OCI-LY1 (cell line): Measurements from ENCODE around the gene NAA11.

ENCODE experiments used
- H2AFZ ChIP-seq: fragments of 200-600 bp; sonication (generic), shearing (Covaris generic); 2 replicates; pipeline ENCODE4 v1.6.0; 2014; ENCODE audit warnings: antibody characterized with exemption, mild to moderate bottlenecking, low read length
- H3F3A ChIP-seq: fragments of 200-600 bp; sonication (generic), shearing (Covaris generic); 2 replicates; pipeline ENCODE4 v1.6.0; 2014; ENCODE audit warnings: mild to moderate bottlenecking, antibody characterized with exemption, low read length, moderate library complexity; ENCODE audit not compliant: insufficient read depth
- H3K27ac ChIP-seq: fragments of 200-600 bp; sonication (generic); 2 replicates; pipeline ENCODE4 v1.5.1; 2014; ENCODE audit warnings: low read length, mixed run types, mild to moderate bottlenecking, low read depth; ENCODE audit not compliant: poor library complexity, severe bottlenecking
- H3K27me3 ChIP-seq: fragments of 200-600 bp; sonication (generic); 2 replicates; pipeline ENCODE4 v1.6.0; 2014; ENCODE audit warnings: antibody characterized with exemption, mild to moderate bottlenecking, low read length, moderate library complexity; ENCODE audit not compliant: insufficient read depth
- H3K36me3 ChIP-seq: fragments of 200-600 bp; sonication (generic); 2 replicates; pipeline ENCODE4 v1.6.1; 2014; ENCODE audit warnings: mild to moderate bottlenecking, antibody characterized with exemption, low read length, moderate library complexity, mixed read lengths; ENCODE audit not compliant: insufficient read depth
- H3K4me1 ChIP-seq: fragments of 200-600 bp; sonication (generic); 2 replicates; pipeline ENCODE4 v1.5.1; 2014; ENCODE audit warnings: mild to moderate bottlenecking, low read length, moderate library complexity; ENCODE audit not compliant: insufficient read depth, severe bottlenecking
- H3K4me2 ChIP-seq: fragments of 200-600 bp; sonication (generic), shearing (Covaris generic); 2 replicates; pipeline ENCODE4 v1.6.1; 2014; ENCODE audit warnings: low read length
- H3K4me3 ChIP-seq: fragments of 200-600 bp; sonication (generic); 2 replicates; pipeline ENCODE4 v1.5.1; 2014; ENCODE audit warnings: low read length, low read depth, mild to moderate bottlenecking, mixed read lengths; ENCODE audit not compliant: poor library complexity, severe bottlenecking
- H3K79me2 ChIP-seq: fragments of 200-600 bp; shearing (Covaris generic); 2 replicates; pipeline ENCODE4 v1.6.1; 2016; ENCODE audit warnings: mixed run types, low read length, mixed read lengths; ENCODE audit not compliant: insufficient read depth
- H3K9ac ChIP-seq: fragments of 200-600 bp; sonication (generic), shearing (Covaris generic); 2 replicates; pipeline ENCODE4 v1.6.1; 2014; ENCODE audit warnings: mild to moderate bottlenecking, low read length, mixed read lengths
- H3K9me2 ChIP-seq: fragments of 200-600 bp; sonication (generic), shearing (Covaris generic); 2 replicates; pipeline ENCODE4 v1.6.1; 2014; ENCODE audit warnings: low read depth, mild to moderate bottlenecking, low read length, mixed read lengths
- H3K9me3 ChIP-seq: fragments of 200-600 bp; shearing (Covaris generic); 2 replicates; pipeline ENCODE4 v1.6.1; 2014; ENCODE audit warnings: low read length, mixed read lengths
- H4K20me1 ChIP-seq: fragments of 200-600 bp; sonication (generic), shearing (Covaris generic); 2 replicates; pipeline ENCODE4 v1.6.0; 2016; ENCODE audit warnings: mild to moderate bottlenecking, low read length; ENCODE audit not compliant: insufficient read depth
- EZH2 ChIP-seq: fragments of 200-600 bp; sonication (generic), shearing (Covaris generic); IDR thresholded peaks from 2 replicates; pipeline ENCODE4 v1.8.0; 2017; ENCODE audit warnings: borderline replicate concordance, mixed run types, mild to moderate bottlenecking, antibody characterized with exemption, low read length, moderate library complexity, mixed read lengths
- TF ChIP-seq, protein P1 (sequence below): fragments of 200-600 bp; sonication (generic), shearing (Covaris generic); IDR thresholded peaks from 2 replicates; pipeline ENCODE4 v1.5.1; 2017; ENCODE audit warnings: mild to moderate bottlenecking, antibody characterized with exemption, low read length, moderate library complexity, mixed read lengths

NAA11 gene

DNA sequence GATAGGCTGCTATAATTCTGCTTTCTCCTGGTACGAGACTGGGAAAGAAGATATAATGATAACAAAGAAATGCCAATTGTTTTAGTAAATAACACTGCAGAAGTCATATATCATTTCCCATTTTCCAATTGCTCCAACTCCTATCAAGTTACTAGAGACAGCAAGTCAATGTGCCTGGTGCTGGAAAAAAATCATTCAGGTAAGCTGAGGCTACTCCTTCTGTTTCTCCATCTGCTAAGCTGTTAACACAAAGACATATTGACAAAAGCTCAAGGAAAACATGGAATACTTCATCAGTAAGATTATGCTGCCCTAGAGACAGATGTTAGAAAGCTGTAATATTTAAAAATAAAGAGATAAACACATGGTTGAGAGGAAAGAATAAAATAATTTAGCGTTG, 10.0 kb downstream of the NAA11 start:
- H3K27me3 ChIP-seq: no peaks in the 10 kb centered on the region
- TF ChIP-seq, protein P1, sequence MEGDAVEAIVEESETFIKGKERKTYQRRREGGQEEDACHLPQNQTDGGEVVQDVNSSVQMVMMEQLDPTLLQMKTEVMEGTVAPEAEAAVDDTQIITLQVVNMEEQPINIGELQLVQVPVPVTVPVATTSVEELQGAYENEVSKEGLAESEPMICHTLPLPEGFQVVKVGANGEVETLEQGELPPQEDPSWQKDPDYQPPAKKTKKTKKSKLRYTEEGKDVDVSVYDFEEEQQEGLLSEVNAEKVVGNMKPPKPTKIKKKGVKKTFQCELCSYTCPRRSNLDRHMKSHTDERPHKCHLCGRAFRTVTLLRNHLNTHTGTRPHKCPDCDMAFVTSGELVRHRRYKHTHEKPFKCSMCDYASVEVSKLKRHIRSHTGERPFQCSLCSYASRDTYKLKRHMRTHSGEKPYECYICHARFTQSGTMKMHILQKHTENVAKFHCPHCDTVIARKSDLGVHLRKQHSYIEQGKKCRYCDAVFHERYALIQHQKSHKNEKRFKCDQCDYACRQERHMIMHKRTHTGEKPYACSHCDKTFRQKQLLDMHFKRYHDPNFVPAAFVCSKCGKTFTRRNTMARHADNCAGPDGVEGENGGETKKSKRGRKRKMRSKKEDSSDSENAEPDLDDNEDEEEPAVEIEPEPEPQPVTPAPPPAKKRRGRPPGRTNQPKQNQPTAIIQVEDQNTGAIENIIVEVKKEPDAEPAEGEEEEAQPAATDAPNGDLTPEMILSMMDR: no peak
- TF ChIP-seq EZH2: no peak

DNA sequence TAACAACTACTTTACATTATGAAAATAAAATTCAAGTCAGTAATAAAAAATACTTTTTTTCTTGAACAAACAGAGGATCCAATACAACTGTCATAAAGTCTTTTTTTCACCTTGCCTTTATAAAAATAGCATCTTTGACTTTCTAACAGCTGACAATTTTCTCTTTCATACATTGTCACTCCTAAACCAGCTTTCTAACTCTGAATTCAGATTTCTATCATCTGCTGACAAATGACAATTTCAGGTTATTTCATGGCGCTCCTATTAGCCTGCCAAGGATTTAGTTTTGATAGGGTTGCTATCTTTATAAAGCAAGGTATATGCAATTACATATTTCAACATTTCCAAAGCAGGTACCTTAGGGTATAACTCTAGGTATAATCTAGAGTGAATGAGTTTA, 14.6 kb downstream of the NAA11 start:
- H3F3A ChIP-seq: no peaks in the 10 kb centered on the region

More for the DNA sequence above, 10.0 kb downstream of the NAA11 start:
- no peak overlapping the region for H3K27ac ChIP-seq
- H2AFZ ChIP-seq: no peak overlapping the region
- H3K4me2 ChIP-seq: no peak overlapping the region
- no peaks in the 10 kb centered on the region for H3K79me2 ChIP-seq
- H3K9me3 ChIP-seq: no peaks in the 10 kb centered on the region
- no peaks in the 10 kb centered on the region for H3K9me2 ChIP-seq
- H3K4me3 ChIP-seq: no peak overlapping the region
- no peaks in the 10 kb centered on the region for H4K20me1 ChIP-seq
- no peak overlapping the region for H3K9ac ChIP-seq
- H3F3A ChIP-seq: no peaks in the 10 kb centered on the region
- H3K36me3 ChIP-seq: no peaks in the 10 kb centered on the region
- H3K4me1 ChIP-seq: no peaks in the 10 kb centered on the region

DNA sequence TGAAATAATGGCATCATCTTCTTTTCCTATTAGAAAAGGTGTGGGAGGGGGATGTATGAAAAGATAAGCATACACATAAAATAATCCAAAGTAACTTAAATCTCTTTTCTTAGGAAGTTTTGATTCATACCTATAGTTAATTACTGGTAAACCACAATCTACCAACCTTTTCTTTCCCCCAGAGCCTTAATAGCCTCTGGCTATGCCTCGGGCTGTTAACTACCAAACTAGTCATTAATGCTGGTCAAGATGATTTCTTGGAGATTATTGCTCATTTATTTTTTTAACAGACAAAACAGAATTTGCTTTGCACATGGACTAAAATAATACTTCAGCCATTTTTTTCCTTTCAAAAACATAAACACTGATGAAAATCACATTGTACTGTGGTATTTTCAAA, 16.9 kb downstream of the NAA11 start:
- H3F3A ChIP-seq: no peaks in the 10 kb centered on the region
- H3K4me2 ChIP-seq: no peak overlapping the region
- no peaks in the 10 kb centered on the region for H3K27me3 ChIP-seq
- no peaks in the 10 kb centered on the region for H3K4me1 ChIP-seq
- no peaks in the 10 kb centered on the region for H3K9me2 ChIP-seq
- no peaks in the 10 kb centered on the region for H4K20me1 ChIP-seq
- no peaks in the 10 kb centered on the region for H3K36me3 ChIP-seq
- H3K4me3 ChIP-seq: no peak overlapping the region
- H3K9ac ChIP-seq: no peak overlapping the region
- no peak overlapping the region for H2AFZ ChIP-seq
- no peak for TF ChIP-seq EZH2
- TF ChIP-seq, protein P1: no peak
- no peak overlapping the region for H3K27ac ChIP-seq
- H3K79me2 ChIP-seq: no peaks in the 10 kb centered on the region
- H3K9me3 ChIP-seq: no peaks in the 10 kb centered on the region

More for the DNA sequence above, 14.6 kb downstream of the NAA11 start:
- Histone ChIP-seq H3K27me3 (no peaks in the 10 kb centered on the region), H3K4me3 (no peak overlapping the region), H4K20me1 (no peaks in the 10 kb centered on the region), H3K36me3 (no peaks in the 10 kb centered on the region), H2AFZ (no peak overlapping the region), H3K79me2 (no peaks in the 10 kb centered on the region), H3K9ac (no peak overlapping the region), H3K4me2 (no peak overlapping the region), H3K4me1 (no peaks in the 10 kb centered on the region), H3K9me2 (no peaks in the 10 kb centered on the region), H3K27ac (no peak overlapping the region), H3K9me3 (no peaks in the 10 kb centered on the region)
- TF ChIP-seq, protein P1: no peak
- no peak for TF ChIP-seq EZH2
